ENCODE results near the gene ETNPPL. TPM values are rescaled to one million over a fixed set of nuclear protein-coding genes. Genes with fewer than 3 reads are reported as not detected.

Gene ETNPPL
- total and polyA plus RNA-seq, 2 of the 4 experiments (the other 2 are of a cell fraction): not detected

DNA sequence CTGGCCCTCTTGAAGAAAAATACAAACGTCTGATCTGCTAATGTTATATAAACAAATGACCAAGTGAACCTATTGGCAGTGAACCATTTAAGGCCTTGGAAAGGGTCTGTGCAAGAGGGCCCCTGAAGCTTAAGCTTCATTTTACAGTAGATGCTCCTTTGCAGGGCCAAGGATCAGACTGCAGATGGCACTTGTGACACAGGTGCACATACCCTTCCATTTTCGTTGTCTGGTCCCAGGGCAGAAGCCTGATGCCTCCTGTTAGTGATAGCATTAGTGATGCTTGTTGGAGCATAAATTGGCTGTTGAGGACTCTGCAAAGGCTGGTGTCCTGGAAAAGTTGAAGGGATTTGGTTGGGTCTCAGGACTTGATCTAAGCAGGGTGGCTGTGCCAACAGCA lies 46.5 kb downstream of the ETNPPL start:
- no peak overlapping the region for H4K5ac ChIP-seq (ENCODE audit: low read depth, low read length)
- no peaks in the 10 kb centered on the region for H3K36me3 ChIP-seq (ENCODE audit: control insufficient read depth, insufficient read depth, low read length)
- intact Hi-C loops (cut with micrococcal nuclease): no loop called here
- no peak overlapping the region for H4K91ac ChIP-seq (ENCODE audit: insufficient read depth, low read depth, low read length)
- no peaks in the 10 kb centered on the region for H4K20me1 ChIP-seq (ENCODE audit: insufficient read depth, low read length)
- H3K4me2 ChIP-seq (ENCODE audit: low read depth, low read length): no peak overlapping the region
- DNase-seq (no peak), ATAC-seq (ENCODE audit: low read depth) (no peak)
- no TSS peak for BruUV-seq (replicated peaks)
- H2BK15ac ChIP-seq (ENCODE audit: low read depth, low read length): no peak overlapping the region
- no peak overlapping the region for H3K4me3 ChIP-seq (ENCODE audit: insufficient read depth, low read depth, low read length)
- in situ Hi-C loops (cut with MboI; ENCODE audit: low sequenced_read_pairs): no loop called here
- no peak overlapping the region for H3K23ac ChIP-seq (ENCODE audit: low read depth, low read length)
- H2AFZ ChIP-seq (replicated peaks; ENCODE audit: low read length, poor library complexity): no peak overlapping the region
- H3K4ac ChIP-seq (ENCODE audit: low read depth, low read length): no peak overlapping the region
- no peaks in the 10 kb centered on the region for H3K79me1 ChIP-seq (ENCODE audit: low read depth in 1 of 2, low read length in 2 of 2)
- TF ChIP-seq MAZ (IDR thresholded peaks at IDR 0.05; ENCODE audit: borderline replicate concordance, low read depth, low read length) (no peak), RFX5 (IDR thresholded peaks at IDR 0.05; ENCODE audit: low read depth, low read length) (no peak), RAD21 (IDR thresholded peaks at IDR 0.05; ENCODE audit: low read length) (no peak), MXI1 (IDR thresholded peaks at IDR 0.05; ENCODE audit: borderline replicate concordance, low read depth, low read length) (no peak), NFE2L2 (IDR thresholded peaks at IDR 0.05; ENCODE audit: low read depth, low read length) (no peak), RCOR1 (IDR thresholded peaks at IDR 0.05; ENCODE audit: insufficient replicate concordance, low read length) (no peak), FOS (IDR thresholded peaks at IDR 0.05; ENCODE audit: low read depth, low read length) (no peak), MAFK (IDR thresholded peaks at IDR 0.05; ENCODE audit: low read depth, low read length) (no peak), CEBPB (IDR thresholded peaks at IDR 0.05; ENCODE audit: low read depth, low read length) (no peak), BHLHE40 (IDR thresholded peaks at IDR 0.05; ENCODE audit: low read depth, low read length) (no peak), CHD1 (IDR thresholded peaks at IDR 0.05; ENCODE audit: low read depth, low read length) (no peak), SMC3 (IDR thresholded peaks at IDR 0.05; ENCODE audit: low read depth, low read length) (no peak), POLR2A (IDR thresholded peaks at IDR 0.05; ENCODE audit: low read depth, low read length) (no peak)
- TF ChIP-seq, protein P1, sequence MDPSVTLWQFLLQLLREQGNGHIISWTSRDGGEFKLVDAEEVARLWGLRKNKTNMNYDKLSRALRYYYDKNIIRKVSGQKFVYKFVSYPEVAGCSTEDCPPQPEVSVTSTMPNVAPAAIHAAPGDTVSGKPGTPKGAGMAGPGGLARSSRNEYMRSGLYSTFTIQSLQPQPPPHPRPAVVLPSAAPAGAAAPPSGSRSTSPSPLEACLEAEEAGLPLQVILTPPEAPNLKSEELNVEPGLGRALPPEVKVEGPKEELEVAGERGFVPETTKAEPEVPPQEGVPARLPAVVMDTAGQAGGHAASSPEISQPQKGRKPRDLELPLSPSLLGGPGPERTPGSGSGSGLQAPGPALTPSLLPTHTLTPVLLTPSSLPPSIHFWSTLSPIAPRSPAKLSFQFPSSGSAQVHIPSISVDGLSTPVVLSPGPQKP (IDR thresholded peaks at IDR 0.05; ENCODE audit: borderline replicate concordance, low read depth, low read length): no peak
- TF ChIP-seq, protein P2, sequence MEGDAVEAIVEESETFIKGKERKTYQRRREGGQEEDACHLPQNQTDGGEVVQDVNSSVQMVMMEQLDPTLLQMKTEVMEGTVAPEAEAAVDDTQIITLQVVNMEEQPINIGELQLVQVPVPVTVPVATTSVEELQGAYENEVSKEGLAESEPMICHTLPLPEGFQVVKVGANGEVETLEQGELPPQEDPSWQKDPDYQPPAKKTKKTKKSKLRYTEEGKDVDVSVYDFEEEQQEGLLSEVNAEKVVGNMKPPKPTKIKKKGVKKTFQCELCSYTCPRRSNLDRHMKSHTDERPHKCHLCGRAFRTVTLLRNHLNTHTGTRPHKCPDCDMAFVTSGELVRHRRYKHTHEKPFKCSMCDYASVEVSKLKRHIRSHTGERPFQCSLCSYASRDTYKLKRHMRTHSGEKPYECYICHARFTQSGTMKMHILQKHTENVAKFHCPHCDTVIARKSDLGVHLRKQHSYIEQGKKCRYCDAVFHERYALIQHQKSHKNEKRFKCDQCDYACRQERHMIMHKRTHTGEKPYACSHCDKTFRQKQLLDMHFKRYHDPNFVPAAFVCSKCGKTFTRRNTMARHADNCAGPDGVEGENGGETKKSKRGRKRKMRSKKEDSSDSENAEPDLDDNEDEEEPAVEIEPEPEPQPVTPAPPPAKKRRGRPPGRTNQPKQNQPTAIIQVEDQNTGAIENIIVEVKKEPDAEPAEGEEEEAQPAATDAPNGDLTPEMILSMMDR (conservative IDR thresholded peaks at IDR 0.05; ENCODE audit: low read depth, low read length): no peak
- TF ChIP-seq, protein P3, sequence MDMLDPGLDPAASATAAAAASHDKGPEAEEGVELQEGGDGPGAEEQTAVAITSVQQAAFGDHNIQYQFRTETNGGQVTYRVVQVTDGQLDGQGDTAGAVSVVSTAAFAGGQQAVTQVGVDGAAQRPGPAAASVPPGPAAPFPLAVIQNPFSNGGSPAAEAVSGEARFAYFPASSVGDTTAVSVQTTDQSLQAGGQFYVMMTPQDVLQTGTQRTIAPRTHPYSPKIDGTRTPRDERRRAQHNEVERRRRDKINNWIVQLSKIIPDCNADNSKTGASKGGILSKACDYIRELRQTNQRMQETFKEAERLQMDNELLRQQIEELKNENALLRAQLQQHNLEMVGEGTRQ (IDR thresholded peaks at IDR 0.05; ENCODE audit: low read depth, low read length): no peak
- H2BK20ac ChIP-seq (ENCODE audit: low read depth, low read length): no peak overlapping the region
- no peak overlapping the region for H3K14ac ChIP-seq (replicated peaks; ENCODE audit: low read depth, low read length)
- ChIA-PET POLR2A (ENCODE audit: unreplicated experiment) (no interaction called here), CTCF (no interaction called here)
- no peaks in the 10 kb centered on the region for H3K9me1 ChIP-seq (ENCODE audit: insufficient read depth, low read length)
- H3K18ac ChIP-seq (ENCODE audit: low read depth, low read length): no peak overlapping the region
- no peak overlapping the region for H4K8ac ChIP-seq (ENCODE audit: low read depth in 2 of 2, low read length in 2 of 2)
- H2BK120ac ChIP-seq (ENCODE audit: low read depth, low read length): no peak overlapping the region
- no peaks in the 10 kb centered on the region for H3K9me3 ChIP-seq (ENCODE audit: control insufficient read depth, insufficient read depth, low read length)
- H2AK5ac ChIP-seq (ENCODE audit: low read depth, low read length): no peak overlapping the region
- dilution Hi-C loops (cut with HindIII; ENCODE audit: low sequenced_read_pairs, unreplicated experiment): no loop called here
- H3K9ac ChIP-seq (ENCODE audit: low read depth, low read length): no peak overlapping the region
- no peaks in the 10 kb centered on the region; the same call in 1 of the 2 replicates for H3K27me3 ChIP-seq (ENCODE audit: control insufficient read depth, insufficient read depth, low read length)
- no peak overlapping the region for H2BK5ac ChIP-seq (ENCODE audit: low read depth, low read length, poor library complexity, severe bottlenecking)
- H3K56ac ChIP-seq (ENCODE audit: extremely low read depth, insufficient read depth, low read length): no peak overlapping the region
- no peak overlapping the region for H2AK9ac ChIP-seq (replicated peaks; ENCODE audit: low read depth, low read length, poor library complexity)
- H3K4me1 ChIP-seq (ENCODE audit: control insufficient read depth, insufficient read depth, low read length): no peaks in the 10 kb centered on the region
- no CpG with 5 or more reads among the region's 2 CpGs for WGBS, 2 experiments (ENCODE audit: extremely low coverage in 2 of 2, insufficient read length in 1 of 2)
- H3K27ac ChIP-seq (ENCODE audit: insufficient read depth, low read length): no peak overlapping the region
